Mesenchymal stem cell (in vitro differentiated cells and primary cell): Measurements from ENCODE around the gene SLC2A3.
"Not testable (repeated sequence)": the region's sequence is repeated elsewhere in the genome, so short reads cannot be mapped to it uniquely, and the experiment has no call there.

ENCODE experiments used
- DNase-seq: peaks from one replicate; pipeline ENCODE4 v3.0.0-alpha.2; 2013
- H2AFZ ChIP-seq: one replicate; pipeline ENCODE4 v1.6.1; 2013; ENCODE audit warnings: low read depth, mild to moderate bottlenecking, control low read depth, inconsistent platforms, low read length, moderate library complexity
- H2AK5ac ChIP-seq: 2 replicates; pipeline ENCODE4 v1.6.1; 2013; ENCODE audit warnings: low read length, moderate library complexity, mild to moderate bottlenecking, inconsistent platforms; ENCODE audit not compliant: severe bottlenecking
- H2BK120ac ChIP-seq: one replicate; pipeline ENCODE4 v1.6.1; 2013; ENCODE audit warnings: low read depth, mild to moderate bottlenecking, inconsistent platforms, low read length, moderate library complexity
- H2BK12ac ChIP-seq, 2 experiments: one replicate each; pipeline ENCODE4 v1.6.1; 2013; ENCODE audit warnings: inconsistent platforms in 2 of 2, low read length in 2 of 2, mild to moderate bottlenecking in 2 of 2, moderate library complexity in 2 of 2, control low read depth in 1 of 2
- H2BK15ac ChIP-seq: one replicate; pipeline ENCODE4 v1.6.1; 2013; ENCODE audit warnings: mild to moderate bottlenecking, low read depth, inconsistent platforms; ENCODE audit not compliant: poor library complexity, severe bottlenecking
- H2BK5ac ChIP-seq: 2 replicates; pipeline ENCODE4 v1.6.1; 2013; ENCODE audit warnings: low read depth, mild to moderate bottlenecking, low read length, control low read depth, inconsistent platforms; ENCODE audit not compliant: poor library complexity, severe bottlenecking
- H3K14ac ChIP-seq, 2 experiments: one replicate each; pipeline ENCODE4 v1.6.1; 2013; ENCODE audit warnings: inconsistent platforms in 2 of 2, low read length in 2 of 2, control low read depth in 1 of 2, mild to moderate bottlenecking in 1 of 2, moderate library complexity in 1 of 2
- H3K18ac ChIP-seq, 2 experiments: one replicate each; pipeline ENCODE4 v1.6.1; 2013; ENCODE audit warnings: inconsistent platforms in 2 of 2, low read length in 2 of 2, control low read depth in 1 of 2, low read depth in 1 of 2, mild to moderate bottlenecking in 1 of 2
- H3K23ac ChIP-seq, 2 experiments: one replicate each; pipeline ENCODE4 v1.6.1; 2013; ENCODE audit warnings: inconsistent platforms in 2 of 2, low read length in 2 of 2, mild to moderate bottlenecking in 2 of 2, moderate library complexity in 2 of 2, control low read depth in 1 of 2
- H3K27ac ChIP-seq: 2 replicates; pipeline ENCODE4 v1.5.1; 2013; ENCODE audit warnings: mild to moderate bottlenecking, moderate library complexity, low read length, control low read depth, inconsistent platforms; ENCODE audit not compliant: poor library complexity, severe bottlenecking
- H3K27me3 ChIP-seq, 2 experiments: 2 replicates each; pipeline versions ENCODE4 v1.6.1 to v1.7.0; 2013; ENCODE audit warnings: low read length in 2 of 2, mild to moderate bottlenecking in 2 of 2, moderate library complexity in 2 of 2, control low read depth in 1 of 2, inconsistent platforms in 1 of 2; ENCODE audit not compliant: control insufficient read depth in 1 of 2, insufficient read depth in 1 of 2
- H3K36me3 ChIP-seq, 2 experiments: 2 replicates each; pipeline versions ENCODE4 v1.6.1 to v1.7.0; 2013; ENCODE audit warnings: low read length in 2 of 2, control low read depth in 1 of 2, inconsistent platforms in 1 of 2, low read depth in 1 of 2, mild to moderate bottlenecking in 1 of 2; ENCODE audit not compliant: insufficient read depth in 2 of 2, control insufficient read depth in 1 of 2
- H3K4ac ChIP-seq, 2 experiments: one replicate each; pipeline ENCODE4 v1.6.1; 2013; ENCODE audit warnings: inconsistent platforms in 2 of 2, low read length in 2 of 2, mild to moderate bottlenecking in 2 of 2, moderate library complexity in 2 of 2, control low read depth in 1 of 2, low read depth in 1 of 2
- H3K4me1 ChIP-seq: 2 replicates; pipeline ENCODE4 v1.6.1; 2013; ENCODE audit warnings: low read depth, low read length, control low read depth; ENCODE audit not compliant: control insufficient read depth, insufficient read depth
- H3K4me2 ChIP-seq: 2 replicates; pipeline ENCODE4 v1.6.1; 2013; ENCODE audit warnings: low read length, mild to moderate bottlenecking, inconsistent platforms; ENCODE audit not compliant: poor library complexity, severe bottlenecking
- H3K4me3 ChIP-seq, 2 experiments: 2 replicates each; pipeline versions ENCODE4 v1.5.1 to v1.7.0; 2013; ENCODE audit warnings: low read length in 2 of 2, mild to moderate bottlenecking in 2 of 2, control low read depth in 1 of 2, low read depth in 1 of 2; ENCODE audit not compliant: insufficient read depth in 1 of 2
- H3K79me1 ChIP-seq: replicated peaks from 2 replicates; pipeline ENCODE4 v1.6.1; 2013; ENCODE audit warnings: mild to moderate bottlenecking, control low read depth, low read length, inconsistent platforms; ENCODE audit not compliant: poor library complexity, severe bottlenecking
- H3K9ac ChIP-seq: 2 replicates; pipeline ENCODE4 v1.7.0; 2013; ENCODE audit warnings: mild to moderate bottlenecking, low read length, moderate library complexity
- H3K9me3 ChIP-seq: 2 replicates; pipeline ENCODE4 v1.7.0; 2013; ENCODE audit warnings: mild to moderate bottlenecking, low read length; ENCODE audit not compliant: control insufficient read depth
- H4K8ac ChIP-seq: one replicate; pipeline ENCODE4 v1.6.1; 2013; ENCODE audit warnings: inconsistent platforms, mild to moderate bottlenecking, low read length, moderate library complexity
- H4K91ac ChIP-seq: one replicate; pipeline ENCODE4 v1.6.1; 2013; ENCODE audit warnings: mild to moderate bottlenecking, low read length, inconsistent platforms
- WGBS: methylation state at CpG from one replicate; pipeline ENCODE4 v1.1.7; 2013; ENCODE audit warnings: mixed read lengths; 5-methylcytosine and 5-hydroxymethylcytosine counted together

SLC2A3 gene

DNA sequence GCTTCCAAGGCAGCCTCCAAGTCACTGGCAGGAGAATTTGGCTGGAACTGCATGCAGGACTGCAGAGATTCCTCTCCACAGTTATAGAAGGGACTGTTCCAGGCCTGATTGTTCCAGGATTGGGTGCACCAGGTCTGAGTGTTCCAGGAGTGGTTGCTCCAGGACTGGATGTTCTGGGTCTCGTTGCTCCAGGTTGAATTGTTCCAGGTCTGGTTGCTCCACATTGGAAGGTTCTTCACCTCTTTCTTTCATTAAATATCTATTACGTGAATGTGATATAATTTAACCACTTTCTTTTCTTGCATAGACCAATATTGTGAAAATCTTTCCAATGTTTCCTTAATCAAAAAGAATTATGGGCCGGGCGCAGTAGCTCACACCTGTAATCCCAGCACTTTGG is 39.3 kb downstream of the SLC2A3 start:
- H3K4me3 ChIP-seq, H3K9ac ChIP-seq, H2AFZ ChIP-seq, H3K27ac ChIP-seq, H3K4me2 ChIP-seq, H3K4ac ChIP-seq, H3K36me3 ChIP-seq, H3K18ac ChIP-seq, H3K79me1 ChIP-seq, H2AK5ac ChIP-seq, H3K14ac ChIP-seq, H3K4me1 ChIP-seq, H3K9me3 ChIP-seq, H2BK5ac ChIP-seq, H2BK12ac ChIP-seq, H2BK120ac ChIP-seq, H3K23ac ChIP-seq, H4K8ac ChIP-seq, H3K27me3 ChIP-seq, DNase-seq, H2BK15ac ChIP-seq, H4K91ac ChIP-seq: not testable (repeated sequence)
- 99% methylated on average over 3 of the region's 4 CpGs for WGBS

DNA sequence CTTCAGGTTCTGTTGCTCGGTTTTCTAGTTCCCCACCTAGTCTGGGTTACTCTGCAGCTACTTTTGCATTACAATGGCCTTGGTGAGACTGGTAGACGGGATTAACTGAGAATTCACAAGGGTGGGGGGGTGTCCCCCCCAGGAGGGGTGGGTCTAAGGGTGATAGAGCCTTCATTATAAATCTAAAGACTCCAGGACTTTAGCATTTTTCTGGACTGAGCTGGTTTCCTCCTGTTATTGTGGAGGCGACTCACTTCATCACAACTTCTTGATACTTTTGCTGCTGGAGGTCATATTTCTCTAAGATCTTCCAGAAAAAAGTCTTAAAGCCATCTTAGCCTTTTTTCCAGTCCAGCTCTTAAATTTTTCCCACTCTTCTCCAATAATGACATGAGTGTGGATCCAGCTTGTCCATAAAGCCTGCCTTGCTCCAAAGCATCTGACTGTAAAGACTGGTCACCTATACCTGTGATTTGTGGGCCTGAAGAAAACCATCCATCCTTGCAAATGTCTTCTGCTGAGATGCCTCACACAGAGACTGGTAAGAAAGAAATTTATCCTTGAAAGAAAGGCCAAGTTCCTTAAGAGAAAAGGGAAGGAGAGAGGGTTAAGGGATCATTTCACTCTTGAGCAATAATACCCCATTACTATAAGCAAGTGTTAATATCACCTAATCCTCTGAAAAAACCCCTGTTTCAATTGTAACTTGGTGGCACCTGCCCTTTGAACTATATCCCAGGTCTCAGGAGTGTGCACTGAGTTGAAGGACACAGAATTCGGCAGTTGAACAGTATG is 43.6 kb downstream of the SLC2A3 start:
- 21% methylated on average over 2 of the region's 4 CpGs for WGBS

DNA sequence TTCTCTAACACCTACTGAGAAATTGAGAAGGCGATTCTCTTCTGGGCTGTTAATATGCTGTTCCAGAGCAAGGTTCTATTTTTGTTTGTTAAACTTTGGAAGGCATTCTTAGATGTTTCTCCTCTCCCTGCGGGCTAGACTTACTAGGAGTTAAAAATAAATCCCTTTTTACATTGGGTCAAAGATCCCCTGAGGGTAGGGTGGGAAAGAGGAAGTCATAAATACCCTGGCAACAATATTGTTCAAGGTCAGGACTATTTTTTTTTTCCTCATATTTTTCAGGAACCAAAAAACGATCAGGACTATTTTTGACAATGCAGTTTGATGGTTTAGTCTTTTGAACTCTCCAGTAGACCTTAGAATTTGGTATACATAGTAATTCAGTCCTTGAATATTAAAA is 51.3 kb downstream of the SLC2A3 start:
- Histone ChIP-seq H3K36me3 (no peaks in the 10 kb centered on the region), H3K9me3 (no peaks in the 10 kb centered on the region), H2BK5ac (no peak overlapping the region), H3K14ac (no peak overlapping the region), H3K4me1 (no peaks in the 10 kb centered on the region), H3K4me2 (no peak overlapping the region), H3K27me3 (no peaks in the 10 kb centered on the region), H2AK5ac (no peak overlapping the region), H2BK12ac (no peak overlapping the region), H4K91ac (no peak overlapping the region), H3K27ac (no peak overlapping the region), H2BK120ac (no peak overlapping the region), H2AFZ (no peak overlapping the region), H3K79me1 (no peaks in the 10 kb centered on the region), H3K4ac (no peak overlapping the region), H4K8ac (no peak overlapping the region), H3K18ac (no peak overlapping the region), H2BK15ac (no peak overlapping the region), H3K9ac (no peak overlapping the region), H3K4me3 (no peak overlapping the region), H3K23ac (no peak overlapping the region)
- no peak for DNase-seq
- no CpG with 5 or more reads among the region's 3 CpGs for WGBS

More for the DNA sequence above, 43.6 kb downstream of the SLC2A3 start:
- Histone ChIP-seq H2BK12ac (no peak overlapping the region), H3K4ac (no peak overlapping the region), H3K4me1 (peaks cover 3% of the 10 kb centered on the region), H3K27ac (no peak overlapping the region), H2AFZ (no peak overlapping the region), H3K79me1 (no peaks in the 10 kb centered on the region), H3K27me3 (no peaks in the 10 kb centered on the region), H4K8ac (no peak overlapping the region), H3K4me2 (no peak overlapping the region), H2AK5ac (no peak overlapping the region), H3K9me3 (no peaks in the 10 kb centered on the region), H2BK15ac (no peak overlapping the region), H2BK5ac (no peak overlapping the region), H3K36me3 (no peaks in the 10 kb centered on the region), H4K91ac (no peak overlapping the region), H3K18ac (no peak overlapping the region), H2BK120ac (no peak overlapping the region), H3K9ac (no peak overlapping the region), H3K4me3 (no peak overlapping the region), H3K23ac (no peak overlapping the region), H3K14ac (no peak overlapping the region)
- DNase-seq: no peak

DNA sequence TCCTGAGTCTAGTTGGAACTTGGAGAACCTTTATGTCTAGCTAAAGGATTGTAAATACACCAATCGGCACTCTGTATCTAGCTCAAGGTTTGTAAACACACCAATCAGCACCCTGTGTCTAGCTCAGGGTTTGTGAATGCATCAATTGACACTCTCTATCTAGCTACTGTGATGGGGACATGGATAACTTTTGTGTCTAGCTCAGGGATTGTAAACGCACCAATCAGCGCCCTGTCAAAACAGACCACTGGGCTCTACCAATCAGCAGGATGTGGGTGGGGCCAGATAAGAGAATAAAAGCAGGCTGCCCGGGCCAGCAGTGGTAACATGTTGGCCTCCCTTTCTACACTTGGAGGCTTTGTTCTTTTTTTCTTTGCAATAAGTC is 54.3 kb downstream of the SLC2A3 start:
- H3K23ac ChIP-seq, H3K18ac ChIP-seq, DNase-seq, H3K4me1 ChIP-seq, H4K91ac ChIP-seq, H3K9me3 ChIP-seq, H2BK5ac ChIP-seq, H3K9ac ChIP-seq, H2AFZ ChIP-seq, H2AK5ac ChIP-seq, H3K4ac ChIP-seq, H3K79me1 ChIP-seq, H3K14ac ChIP-seq, H3K4me3 ChIP-seq, H3K4me2 ChIP-seq, H3K27me3 ChIP-seq, H2BK15ac ChIP-seq, H3K27ac ChIP-seq, H2BK120ac ChIP-seq, H3K36me3 ChIP-seq, H4K8ac ChIP-seq, H2BK12ac ChIP-seq: not testable (repeated sequence)
- WGBS: 95% methylated on average over 3 of the region's 4 CpGs
